ENCODE data around the gene ARF1.

DNA sequence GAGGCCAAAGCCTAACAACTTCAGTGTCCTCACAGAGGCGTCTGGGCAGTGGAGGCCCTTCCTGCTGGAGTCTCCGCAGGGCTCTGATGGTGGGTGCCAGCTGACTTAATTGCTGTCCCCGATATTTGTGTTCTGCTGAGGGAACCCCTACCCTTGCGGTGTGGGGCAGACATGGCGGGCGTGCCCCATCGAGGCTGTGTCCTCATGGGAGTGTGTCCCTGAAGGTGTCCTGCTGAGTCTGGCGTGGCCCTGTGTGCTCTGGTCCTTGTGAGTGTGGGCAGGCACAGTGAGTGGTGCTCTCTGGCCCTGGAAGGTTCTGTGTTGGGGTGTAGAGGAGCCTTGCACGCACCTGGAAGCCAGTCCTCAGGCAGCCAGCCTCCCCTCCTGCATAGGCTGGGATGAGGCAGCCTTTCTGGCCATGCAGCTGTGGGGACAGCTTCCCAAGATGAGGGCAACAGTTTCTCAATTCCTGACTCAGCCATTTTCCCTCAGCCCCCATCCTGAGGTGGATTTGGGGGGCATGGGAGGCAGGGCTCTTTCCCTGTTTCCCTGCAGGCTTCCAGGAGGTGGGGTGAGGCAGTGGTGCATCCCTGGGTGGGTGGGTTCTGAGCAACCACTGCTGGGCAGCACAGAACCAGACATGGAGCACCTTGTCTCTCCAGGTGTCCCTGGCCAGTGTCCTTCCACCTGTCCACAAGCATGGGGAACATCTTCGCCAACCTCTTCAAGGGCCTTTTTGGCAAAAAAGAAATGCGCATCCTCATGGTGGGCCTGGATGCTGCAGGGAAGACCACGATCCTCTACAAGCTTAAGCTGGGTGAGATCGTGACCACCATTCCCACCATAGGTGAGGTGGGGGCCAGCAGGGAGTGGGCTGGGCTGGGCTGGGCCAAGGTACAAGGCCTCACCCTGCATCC, 14.2 kb downstream of the ARF1 start:
- TF ChIP-seq, protein P1, sequence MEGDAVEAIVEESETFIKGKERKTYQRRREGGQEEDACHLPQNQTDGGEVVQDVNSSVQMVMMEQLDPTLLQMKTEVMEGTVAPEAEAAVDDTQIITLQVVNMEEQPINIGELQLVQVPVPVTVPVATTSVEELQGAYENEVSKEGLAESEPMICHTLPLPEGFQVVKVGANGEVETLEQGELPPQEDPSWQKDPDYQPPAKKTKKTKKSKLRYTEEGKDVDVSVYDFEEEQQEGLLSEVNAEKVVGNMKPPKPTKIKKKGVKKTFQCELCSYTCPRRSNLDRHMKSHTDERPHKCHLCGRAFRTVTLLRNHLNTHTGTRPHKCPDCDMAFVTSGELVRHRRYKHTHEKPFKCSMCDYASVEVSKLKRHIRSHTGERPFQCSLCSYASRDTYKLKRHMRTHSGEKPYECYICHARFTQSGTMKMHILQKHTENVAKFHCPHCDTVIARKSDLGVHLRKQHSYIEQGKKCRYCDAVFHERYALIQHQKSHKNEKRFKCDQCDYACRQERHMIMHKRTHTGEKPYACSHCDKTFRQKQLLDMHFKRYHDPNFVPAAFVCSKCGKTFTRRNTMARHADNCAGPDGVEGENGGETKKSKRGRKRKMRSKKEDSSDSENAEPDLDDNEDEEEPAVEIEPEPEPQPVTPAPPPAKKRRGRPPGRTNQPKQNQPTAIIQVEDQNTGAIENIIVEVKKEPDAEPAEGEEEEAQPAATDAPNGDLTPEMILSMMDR (conservative IDR thresholded peaks at IDR 0.05 in 1 of 2, IDR thresholded peaks at IDR 0.05 in 1 of 2; ENCODE audit: extremely low read depth in 1 of 2, insufficient read depth in 1 of 2, low read depth in 1 of 2, low read length in 2 of 2) = no peak
- no peak for TF ChIP-seq EZH2 (IDR thresholded peaks at IDR 0.05; ENCODE audit: borderline replicate concordance, low read length)
